ENCODE data around the gene SOD1. TPM values are rescaled to one million over a fixed set of nuclear protein-coding genes. Genes with fewer than 3 reads are reported as not detected.

The SOD1 gene
- total and polyA plus RNA-seq, 4 experiments from 2014 or later, result 178 to 756 (median 397) TPM

GRCh38 chr21:31716106-31716505, 56.6 kb downstream of the SOD1 start:
- Mint-ChIP-seq H3K4me3 (peak overlapping the region in 5 of 8 donors; percentile 9 to 40 (median 25)), H3K9me3 (no peaks in the 10 kb centered on the region), H3K27ac (peak overlapping the region in 1 of 7 donors; percentile 16), H3K27me3 (no peaks in the 10 kb centered on the region), H3K4me1 (peaks cover 61 to 91% (median 76%) of the 10 kb centered on the region in 4 donors), H3K36me3 (peaks cover 0 to 5% of the 10 kb centered on the region in 2 donors)
- H3K27ac ChIP-seq (ENCODE audit: low read depth, low read length), result no peak overlapping the region
- peaks cover 77% of the 10 kb centered on the region for H3K4me1 ChIP-seq (ENCODE audit: insufficient read depth, low read length)
- POLR2A ChIA-PET (ENCODE audit: partially characterized antibody), result no interaction called here
- no peak overlapping the region for H3K4me3 ChIP-seq (ENCODE audit: low read length in 2 of 2)
- intact Hi-C loops (cut with micrococcal nuclease), result loop anchor here (2.0 kb wide), 1 partner anchor 15 kb away; no protein-coding TSS in a partner anchor
- CTCF ChIA-PET (ENCODE audit: partially characterized antibody), result no interaction called here
- no peaks in the 10 kb centered on the region for H3K9me3 ChIP-seq (ENCODE audit: control insufficient read depth in 1 of 2, low read length in 2 of 2)
- H3K36me3 ChIP-seq (ENCODE audit: insufficient read depth, low read length), result no peaks in the 10 kb centered on the region
- DNase-seq, result no peak
- H3K27me3 ChIP-seq (ENCODE audit: insufficient read depth, low read length), result no peaks in the 10 kb centered on the region

Other genes starting within 250 kb of the SOD1 start
- 10 to 100 TPM; 60.2 to 64.7 TPM for gene SCAF4, start 72.4 kb downstream of the SOD1 start, total RNA-seq
- 10 to 100 TPM in 1 of 2 donors, 1 to 10 TPM in 1; 4.8 to 37.7 TPM for gene SCAF4, start 72.4 kb downstream of the SOD1 start, polyA plus RNA-seq
- under 1 TPM; 0.26 to 0.44 TPM for gene HUNK, start 213.3 kb downstream of the SOD1 start, total RNA-seq
- gene HUNK, start 213.3 kb downstream of the SOD1 start, polyA plus RNA-seq, result under 1 TPM in 1 of 2 donors, not detected in 1; 0.07 TPM